ENCODE measurements around the gene DPP9. TPM values are rescaled to one million over a fixed set of nuclear protein-coding genes. Genes with fewer than 3 reads are reported as not detected.
"Not testable (repeated sequence)": the region's sequence is repeated elsewhere in the genome, so short reads cannot be mapped to it uniquely, and the experiment has no call there.

The DPP9 gene
- total RNA-seq, 2 experiments from 2014 or later, result 89.0 to 92.1 TPM

DNA sequence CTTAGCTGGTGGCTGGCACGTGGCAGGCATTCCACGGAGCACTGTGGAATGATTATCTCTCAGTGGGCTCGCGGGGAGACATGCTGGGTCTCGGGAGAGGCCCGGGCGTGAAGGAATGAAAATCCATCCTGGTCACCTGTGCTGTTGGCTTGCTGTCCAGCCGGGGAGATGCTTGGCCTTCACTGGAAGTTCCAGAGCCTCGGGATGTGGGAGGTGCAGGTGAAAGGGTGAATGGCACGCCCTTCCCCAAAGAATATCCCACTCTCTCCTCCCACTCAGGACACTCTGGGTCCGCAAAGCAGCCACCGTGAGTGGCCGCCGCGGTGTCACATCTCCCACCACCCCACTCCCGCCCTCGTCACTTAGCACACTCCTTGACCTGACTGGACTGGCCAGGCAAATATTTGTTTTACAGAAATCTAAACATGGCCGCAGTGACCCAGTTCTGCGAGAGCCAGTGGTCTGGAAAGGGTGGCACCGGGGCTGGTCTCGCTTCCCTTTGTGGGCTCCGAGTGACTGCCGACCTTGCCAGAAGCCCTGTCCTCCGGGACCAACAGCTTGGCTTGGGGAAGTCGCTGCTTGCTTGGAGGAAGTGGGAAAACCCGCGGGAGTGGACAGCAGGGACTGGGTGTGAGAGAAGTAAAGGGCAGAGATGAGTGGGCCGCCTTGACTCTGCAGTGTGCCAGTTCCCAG lies 8.0 kb downstream of the DPP9 start:
- POLR2A ChIA-PET, result no interaction called here
- CTCF ChIA-PET, result no interaction called here

GRCh38 chr19:4715178-4715528 lies 8.5 kb downstream of the DPP9 start:
- CTCF ChIA-PET, POLR2A ChIA-PET: not testable (repeated sequence)

GRCh38 chr19:4714016-4714415 lies 9.6 kb downstream of the DPP9 start:
- CTCF ChIA-PET, result interaction anchor here (0.6 kb wide), 1 partner anchor 127 kb away, joined by 3 read pairs; no protein-coding TSS in a partner anchor
- POLR2A ChIA-PET, result interaction anchor here (0.5 kb wide), 1 partner anchor 173 kb away, joined by 3 read pairs; no protein-coding TSS in a partner anchor

DNA sequence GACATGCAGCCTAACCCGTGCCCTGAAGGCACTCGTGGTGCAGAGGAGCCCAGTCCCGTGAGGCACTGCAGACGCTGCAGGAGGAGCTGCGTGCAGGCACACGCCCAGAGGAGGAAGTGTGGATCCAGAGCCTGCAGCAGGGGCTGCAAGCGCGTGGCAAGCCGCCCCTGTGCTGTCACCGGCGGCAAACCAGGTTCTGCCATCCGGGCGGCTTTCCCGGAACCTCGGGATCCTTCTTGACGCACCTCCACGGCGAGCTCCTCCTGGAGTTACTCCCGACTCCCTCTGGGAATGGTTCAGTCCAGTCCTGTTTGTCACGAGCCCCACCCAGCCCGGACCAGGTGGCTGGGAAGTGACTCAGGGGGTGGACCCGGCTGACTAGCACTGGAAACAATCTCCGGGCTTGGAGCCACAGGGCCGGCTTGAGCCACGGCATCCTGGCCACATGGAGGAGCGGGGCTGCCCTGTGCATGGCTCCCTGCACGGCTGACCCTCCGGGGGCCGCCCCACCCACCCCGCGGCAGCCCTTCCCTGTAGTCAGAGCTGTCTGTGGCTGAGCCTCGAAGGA lies 10.2 kb downstream of the DPP9 start:
- ChIA-PET CTCF (interaction anchor here (0.6 kb wide), 1 partner anchor 126 kb away, joined by 3 read pairs; no protein-coding TSS in a partner anchor), POLR2A (interaction anchor here (0.5 kb wide), 1 partner anchor 172 kb away, joined by 3 read pairs; no protein-coding TSS in a partner anchor)

DNA sequence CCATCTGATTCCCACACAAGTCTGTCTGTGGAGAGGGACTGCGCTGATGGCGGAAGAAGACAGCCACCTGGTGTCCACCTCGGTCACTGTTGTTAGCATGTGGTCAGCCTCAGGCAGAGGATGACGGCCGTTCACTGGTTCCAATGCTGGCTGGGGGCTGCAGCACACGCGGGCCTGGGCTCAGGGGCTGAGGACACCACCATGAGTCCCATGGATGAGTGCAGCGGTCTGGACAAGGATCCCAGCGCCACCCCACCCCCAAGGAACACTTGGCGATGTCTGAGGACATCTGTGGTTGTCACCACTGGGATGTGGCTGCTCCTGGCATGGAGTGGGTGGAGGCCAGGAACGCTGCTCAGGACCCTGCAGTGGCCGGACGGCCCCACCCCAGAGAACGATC lies 10.9 kb downstream of the DPP9 start:
- ChIA-PET POLR2A (no interaction called here), CTCF (no interaction called here)

DNA sequence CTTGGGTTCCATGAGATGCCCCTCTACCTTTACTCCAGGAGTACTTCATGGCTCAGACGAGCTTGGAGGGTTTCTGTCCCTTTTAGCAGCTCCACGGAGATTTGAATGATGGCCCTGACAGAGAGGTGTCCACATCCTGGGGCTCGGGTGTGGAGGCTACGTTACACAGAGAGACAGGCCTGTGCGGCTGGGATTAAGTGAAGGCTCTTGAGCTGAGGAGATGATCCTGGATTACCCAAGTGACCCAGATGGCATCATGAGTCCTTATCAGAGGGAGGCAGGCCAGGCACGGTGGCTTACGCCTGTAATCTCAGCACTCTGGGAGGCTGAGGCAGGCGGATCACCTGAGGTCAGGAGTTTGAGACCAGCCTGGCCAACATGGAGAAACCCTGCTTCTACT lies 12.4 kb downstream of the DPP9 start:
- ChIA-PET POLR2A (interaction anchor here (1.0 kb wide), 1 partner anchor 58 kb away, joined by 4 read pairs; no protein-coding TSS in a partner anchor), CTCF (no interaction called here)

DNA sequence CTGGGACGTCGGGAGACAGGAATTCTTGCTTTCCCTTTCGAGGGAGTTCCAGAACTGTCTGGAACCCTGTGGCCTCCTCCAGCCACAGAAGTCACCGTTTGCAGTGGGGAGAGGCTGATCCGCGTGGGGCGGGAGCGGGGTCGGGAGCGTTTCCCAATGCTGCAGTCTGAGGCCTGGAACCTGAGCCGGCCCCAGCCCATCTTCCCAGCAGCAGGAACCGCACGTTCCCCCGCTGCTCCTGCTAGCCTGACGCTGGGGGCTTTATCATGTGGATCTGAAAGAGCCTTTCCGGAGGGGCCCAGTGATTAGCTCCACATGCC lies 13.4 kb downstream of the DPP9 start:
- CTCF ChIA-PET, result no interaction called here
- POLR2A ChIA-PET, result no interaction called here

- CTCF ChIA-PET, result no interaction called here
- POLR2A ChIA-PET, result interaction anchor here (0.7 kb wide), 1 partner anchor 9 kb away, joined by 3 read pairs; no protein-coding TSS in a partner anchor
Measured at GRCh38 chr19:4709440-4710280, 14.0 kb downstream of the DPP9 start.

- CTCF ChIA-PET, result interaction anchor here (0.7 kb wide), 1 partner anchor 1570 kb away, joined by 7 read pairs; no protein-coding TSS in a partner anchor
Measured at GRCh38 chr19:4707956-4708650, 15.5 kb downstream of the DPP9 start.

GRCh38 chr19:4707322-4707721 lies 16.3 kb downstream of the DPP9 start:
- ChIA-PET CTCF (interaction anchor here (0.6 to 0.7 kb wide), 2 partner anchors 11 to 1571 kb away, joined by 3 to 7 read pairs; no protein-coding TSS in a partner anchor), POLR2A (no interaction called here)

More at GRCh38 chr19:4707956-4708650, 15.5 kb downstream of the DPP9 start:
- POLR2A ChIA-PET, result no interaction called here

GRCh38 chr19:4705413-4706131 lies 18.1 kb downstream of the DPP9 start:
- CTCF ChIA-PET, result no interaction called here

GRCh38 chr19:4704317-4704673 lies 19.3 kb downstream of the DPP9 start:
- ChIA-PET POLR2A (no interaction called here), CTCF (no interaction called here)

More at GRCh38 chr19:4705413-4706131, 18.1 kb downstream of the DPP9 start:
- POLR2A ChIA-PET, result no interaction called here

- ChIA-PET POLR2A (no interaction called here), CTCF (no interaction called here)
Measured at GRCh38 chr19:4703671-4704316, 19.8 kb downstream of the DPP9 start.

GRCh38 chr19:4702764-4703163 lies 20.9 kb downstream of the DPP9 start:
- CTCF ChIA-PET, result no interaction called here
- POLR2A ChIA-PET, result no interaction called here

DNA sequence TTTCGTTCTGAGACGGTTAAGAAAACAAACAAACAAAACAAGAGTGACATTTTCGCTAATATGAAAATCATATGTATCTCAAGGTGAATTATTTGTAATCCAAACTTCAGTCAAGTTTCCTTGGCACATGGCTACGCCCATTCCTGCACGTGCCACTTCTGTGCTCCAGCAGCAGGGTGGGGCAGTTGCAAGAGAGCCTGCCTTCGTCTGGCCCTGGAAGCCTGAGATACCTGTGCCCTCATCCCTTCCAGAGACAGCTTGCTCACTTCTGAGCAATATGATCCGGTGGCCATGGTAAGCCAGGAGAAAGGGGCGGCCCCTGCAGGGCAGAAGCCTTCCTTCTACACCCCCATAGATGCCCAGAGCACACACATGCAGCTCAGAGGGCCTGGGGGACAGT lies 22.1 kb downstream of the DPP9 start:
- CTCF ChIA-PET, result no interaction called here
- POLR2A ChIA-PET, result no interaction called here

DNA sequence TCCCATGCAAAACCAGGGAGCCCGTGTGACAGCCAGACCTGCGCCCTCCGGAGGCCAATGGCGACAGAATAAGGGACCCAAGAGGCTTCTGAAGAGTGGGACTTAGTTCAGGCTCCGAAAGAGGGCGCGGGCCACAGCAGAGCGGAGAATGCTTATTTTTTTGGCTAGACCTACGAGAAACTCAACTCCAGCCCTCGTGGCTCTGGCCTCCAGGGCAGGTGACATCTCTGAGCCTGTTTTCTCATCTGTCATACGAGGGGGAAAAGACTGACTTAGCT lies 23.0 kb downstream of the DPP9 start:
- ChIA-PET CTCF (no interaction called here), POLR2A (no interaction called here)

DNA sequence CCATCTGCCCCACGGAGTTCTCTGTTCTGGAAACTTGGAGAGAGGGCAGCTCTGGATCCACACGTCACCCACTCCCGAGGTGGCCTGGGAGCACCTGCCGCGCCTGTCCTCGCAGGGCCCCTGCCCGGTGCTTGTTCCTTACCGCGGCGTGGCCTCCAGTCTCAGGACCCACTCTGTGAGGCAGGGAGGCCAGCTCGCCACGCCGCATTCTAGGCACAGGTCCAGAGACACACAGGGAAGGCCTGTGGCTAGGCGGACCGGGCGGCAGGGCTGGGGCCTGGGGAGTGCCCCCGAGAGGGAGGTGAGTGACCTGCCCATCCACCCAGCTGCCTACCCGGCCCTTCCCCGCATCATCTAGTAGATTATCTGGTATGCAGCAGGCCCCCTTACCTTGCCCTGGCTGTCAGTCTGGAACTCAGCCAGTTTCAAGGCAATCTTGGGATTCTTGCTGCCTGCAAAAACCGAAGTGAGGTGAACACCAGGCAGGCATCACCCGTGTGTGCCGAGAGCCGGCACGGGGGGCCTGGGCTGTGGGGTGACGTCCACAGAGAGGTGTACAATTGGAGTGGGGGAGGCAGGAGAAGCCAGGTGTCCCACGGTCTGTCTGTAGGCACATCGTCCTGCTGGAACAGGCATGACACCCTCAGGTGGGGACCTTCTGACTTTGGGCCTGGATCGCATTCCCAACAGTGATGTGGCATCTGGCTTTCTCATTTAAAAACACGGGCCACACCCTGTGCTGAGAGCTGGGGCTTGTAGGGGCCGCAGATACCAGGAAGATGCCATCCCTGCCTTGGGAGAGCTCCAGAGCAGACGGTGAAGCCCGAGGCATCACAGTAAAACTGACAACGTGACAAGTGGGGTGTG lies 23.6 kb downstream of the DPP9 start:
- ChIA-PET CTCF (no interaction called here), POLR2A (interaction anchor here (0.6 kb wide), 1 partner anchor 9 kb away, joined by 3 read pairs; no protein-coding TSS in a partner anchor)

DNA sequence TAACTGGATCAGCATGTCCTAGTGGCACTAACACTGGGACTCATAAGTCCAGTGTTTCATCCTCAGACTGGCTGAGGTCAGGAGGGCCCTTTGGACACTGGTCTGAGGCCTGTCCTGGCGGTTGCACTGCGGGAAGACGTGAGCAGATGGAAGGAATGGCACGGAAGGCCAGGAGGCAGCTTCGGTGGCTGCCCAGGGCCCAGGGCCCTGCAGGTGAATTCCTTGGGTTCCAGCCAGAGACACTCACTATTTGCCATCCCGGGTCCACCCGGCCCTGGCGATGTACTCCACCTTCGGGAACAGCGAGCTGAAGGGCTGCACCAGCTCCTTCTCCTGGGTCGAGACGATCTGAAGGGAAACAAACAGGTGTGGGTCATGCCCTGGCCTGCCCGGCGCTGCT lies 26.3 kb downstream of the DPP9 start:
- ChIA-PET CTCF (no interaction called here), POLR2A (interaction anchor here (0.5 kb wide), 1 partner anchor 48 kb away, joined by 7 read pairs; no protein-coding TSS in a partner anchor)

Measured in activated CD8-positive, alpha-beta memory T cell treated with anti-CD3 and anti-CD28 coated beads for 36 hours (primary cell).